ENCODE measurements around the gene EMID1.

EMID1 gene

DNA sequence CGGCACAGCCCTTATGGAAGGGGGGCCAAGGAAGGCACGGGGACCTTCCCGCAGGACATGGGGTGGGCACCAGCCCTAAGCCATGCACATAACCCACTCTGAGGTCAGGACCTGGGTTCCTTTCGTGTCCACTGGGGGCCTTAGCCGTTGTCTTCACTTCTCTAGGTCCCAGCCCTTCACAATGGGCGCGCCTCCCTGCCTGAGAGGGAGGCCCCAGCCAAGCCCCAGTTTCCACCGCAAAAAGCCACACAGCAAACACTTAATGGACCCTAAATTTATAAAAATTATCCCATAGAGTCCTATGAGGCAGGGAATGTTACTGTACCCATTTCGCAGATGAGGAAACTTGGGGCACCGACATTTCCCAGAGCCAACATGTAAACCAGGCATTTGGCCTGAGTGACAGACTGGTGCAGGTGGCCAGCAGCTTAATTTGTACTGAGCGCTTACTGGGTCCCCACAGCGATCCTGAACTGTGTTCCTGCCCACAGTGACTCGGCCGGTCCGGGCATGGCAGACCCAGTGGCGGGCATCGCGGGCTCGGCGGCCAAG is 102.0 kb downstream of the EMID1 start:
- TF ChIP-seq NFIC (IDR thresholded peaks at IDR 0.05) (no peak), EP300 (IDR thresholded peaks at IDR 0.05; ENCODE audit: borderline replicate concordance) (no peak), CEBPB (IDR thresholded peaks at IDR 0.05) (no peak), TAF1 (IDR thresholded peaks at IDR 0.05; ENCODE audit: low read depth) (no peak), TCF12 (IDR thresholded peaks at IDR 0.05; ENCODE audit: low read depth) (no peak), ZBTB7A (IDR thresholded peaks at IDR 0.05; ENCODE audit: low read depth) (no peak; the same call in 1 of the 2 replicates), TEAD4 (IDR thresholded peaks at IDR 0.05) (no peak), EGR1 (IDR thresholded peaks at IDR 0.05) (no peak), FOXM1 (IDR thresholded peaks at IDR 0.05; ENCODE audit: borderline replicate concordance, low read depth) (no peak), YY1 (IDR thresholded peaks at IDR 0.05; ENCODE audit: low read depth) (no peak), CREB1 (IDR thresholded peaks at IDR 0.05; ENCODE audit: low read depth) (no peak), RAD21 (IDR thresholded peaks at IDR 0.05; ENCODE audit: low read depth) (no peak)
- TF ChIP-seq, protein P1, sequence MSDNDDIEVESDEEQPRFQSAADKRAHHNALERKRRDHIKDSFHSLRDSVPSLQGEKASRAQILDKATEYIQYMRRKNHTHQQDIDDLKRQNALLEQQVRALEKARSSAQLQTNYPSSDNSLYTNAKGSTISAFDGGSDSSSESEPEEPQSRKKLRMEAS (IDR thresholded peaks at IDR 0.05), result no peak
- TF ChIP-seq, protein P2, sequence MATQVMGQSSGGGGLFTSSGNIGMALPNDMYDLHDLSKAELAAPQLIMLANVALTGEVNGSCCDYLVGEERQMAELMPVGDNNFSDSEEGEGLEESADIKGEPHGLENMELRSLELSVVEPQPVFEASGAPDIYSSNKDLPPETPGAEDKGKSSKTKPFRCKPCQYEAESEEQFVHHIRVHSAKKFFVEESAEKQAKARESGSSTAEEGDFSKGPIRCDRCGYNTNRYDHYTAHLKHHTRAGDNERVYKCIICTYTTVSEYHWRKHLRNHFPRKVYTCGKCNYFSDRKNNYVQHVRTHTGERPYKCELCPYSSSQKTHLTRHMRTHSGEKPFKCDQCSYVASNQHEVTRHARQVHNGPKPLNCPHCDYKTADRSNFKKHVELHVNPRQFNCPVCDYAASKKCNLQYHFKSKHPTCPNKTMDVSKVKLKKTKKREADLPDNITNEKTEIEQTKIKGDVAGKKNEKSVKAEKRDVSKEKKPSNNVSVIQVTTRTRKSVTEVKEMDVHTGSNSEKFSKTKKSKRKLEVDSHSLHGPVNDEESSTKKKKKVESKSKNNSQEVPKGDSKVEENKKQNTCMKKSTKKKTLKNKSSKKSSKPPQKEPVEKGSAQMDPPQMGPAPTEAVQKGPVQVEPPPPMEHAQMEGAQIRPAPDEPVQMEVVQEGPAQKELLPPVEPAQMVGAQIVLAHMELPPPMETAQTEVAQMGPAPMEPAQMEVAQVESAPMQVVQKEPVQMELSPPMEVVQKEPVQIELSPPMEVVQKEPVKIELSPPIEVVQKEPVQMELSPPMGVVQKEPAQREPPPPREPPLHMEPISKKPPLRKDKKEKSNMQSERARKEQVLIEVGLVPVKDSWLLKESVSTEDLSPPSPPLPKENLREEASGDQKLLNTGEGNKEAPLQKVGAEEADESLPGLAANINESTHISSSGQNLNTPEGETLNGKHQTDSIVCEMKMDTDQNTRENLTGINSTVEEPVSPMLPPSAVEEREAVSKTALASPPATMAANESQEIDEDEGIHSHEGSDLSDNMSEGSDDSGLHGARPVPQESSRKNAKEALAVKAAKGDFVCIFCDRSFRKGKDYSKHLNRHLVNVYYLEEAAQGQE (IDR thresholded peaks at IDR 0.05; ENCODE audit: low read depth), result no peak
- TF ChIP-seq, protein P3, sequence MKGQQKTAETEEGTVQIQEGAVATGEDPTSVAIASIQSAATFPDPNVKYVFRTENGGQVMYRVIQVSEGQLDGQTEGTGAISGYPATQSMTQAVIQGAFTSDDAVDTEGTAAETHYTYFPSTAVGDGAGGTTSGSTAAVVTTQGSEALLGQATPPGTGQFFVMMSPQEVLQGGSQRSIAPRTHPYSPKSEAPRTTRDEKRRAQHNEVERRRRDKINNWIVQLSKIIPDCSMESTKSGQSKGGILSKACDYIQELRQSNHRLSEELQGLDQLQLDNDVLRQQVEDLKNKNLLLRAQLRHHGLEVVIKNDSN (IDR thresholded peaks at IDR 0.05), result no peak

GRCh38 chr22:29308148-29308790 is 102.6 kb downstream of the EMID1 start:
- TF ChIP-seq RAD21 (IDR thresholded peaks at IDR 0.05; ENCODE audit: low read depth) (no peak), CEBPB (IDR thresholded peaks at IDR 0.05) (no peak), NFIC (IDR thresholded peaks at IDR 0.05) (no peak), TCF12 (IDR thresholded peaks at IDR 0.05; ENCODE audit: low read depth) (no peak), EGR1 (IDR thresholded peaks at IDR 0.05) (peak; percentile 51; the same call in 1 of the 2 replicates), EP300 (IDR thresholded peaks at IDR 0.05; ENCODE audit: borderline replicate concordance) (no peak), CREB1 (IDR thresholded peaks at IDR 0.05; ENCODE audit: low read depth) (no peak), TEAD4 (IDR thresholded peaks at IDR 0.05) (no peak), YY1 (IDR thresholded peaks at IDR 0.05; ENCODE audit: low read depth) (no peak), FOXM1 (IDR thresholded peaks at IDR 0.05; ENCODE audit: borderline replicate concordance, low read depth) (no peak), TAF1 (IDR thresholded peaks at IDR 0.05; ENCODE audit: low read depth) (no peak), ZBTB7A (IDR thresholded peaks at IDR 0.05; ENCODE audit: low read depth) (peak; percentile 52)
- TF ChIP-seq, protein P2 (IDR thresholded peaks at IDR 0.05; ENCODE audit: low read depth), result no peak
- TF ChIP-seq, protein P3 (IDR thresholded peaks at IDR 0.05), result no peak
- TF ChIP-seq, protein P1 (IDR thresholded peaks at IDR 0.05), result 0 out of 2 replicates have a peak, but pooled peaks have one; percentile 6

GRCh38 chr22:29308791-29309262 is 103.1 kb downstream of the EMID1 start:
- TF ChIP-seq YY1 (IDR thresholded peaks at IDR 0.05; ENCODE audit: low read depth), result no peak
- no peak for TF ChIP-seq CEBPB (IDR thresholded peaks at IDR 0.05)
- TF ChIP-seq, protein P3 (IDR thresholded peaks at IDR 0.05), result no peak
- TF ChIP-seq RAD21 (IDR thresholded peaks at IDR 0.05; ENCODE audit: low read depth), result no peak
- TF ChIP-seq, protein P1 (IDR thresholded peaks at IDR 0.05), result peak; percentile 50; the same call in 1 of the 2 replicates
- no peak for TF ChIP-seq TCF12 (IDR thresholded peaks at IDR 0.05; ENCODE audit: low read depth)
- TF ChIP-seq TEAD4 (IDR thresholded peaks at IDR 0.05), result peak; percentile 85
- peak; percentile 23; the same call in 1 of the 2 replicates for TF ChIP-seq EP300 (IDR thresholded peaks at IDR 0.05; ENCODE audit: borderline replicate concordance)
- TF ChIP-seq FOXM1 (IDR thresholded peaks at IDR 0.05; ENCODE audit: borderline replicate concordance, low read depth), result no peak

Measured in Ishikawa (cell line).